GM12875 (cell line): ENCODE data around the gene GRP.

Source experiments
- H3K4me3 ChIP-seq: one replicate; pipeline ENCODE4 v1.5.1; 2011; ENCODE audit warnings: low read depth, low read length, control low read depth
- CTCF ChIP-seq: IDR thresholded peaks from 2 replicates; pipeline ENCODE4 v1.5.1; 2011; ENCODE audit warnings: low read depth, mild to moderate bottlenecking, control low read depth, inconsistent platforms, low read length, moderate library complexity, borderline replicate concordance; ENCODE audit not compliant: insufficient read depth

GRP gene

DNA sequence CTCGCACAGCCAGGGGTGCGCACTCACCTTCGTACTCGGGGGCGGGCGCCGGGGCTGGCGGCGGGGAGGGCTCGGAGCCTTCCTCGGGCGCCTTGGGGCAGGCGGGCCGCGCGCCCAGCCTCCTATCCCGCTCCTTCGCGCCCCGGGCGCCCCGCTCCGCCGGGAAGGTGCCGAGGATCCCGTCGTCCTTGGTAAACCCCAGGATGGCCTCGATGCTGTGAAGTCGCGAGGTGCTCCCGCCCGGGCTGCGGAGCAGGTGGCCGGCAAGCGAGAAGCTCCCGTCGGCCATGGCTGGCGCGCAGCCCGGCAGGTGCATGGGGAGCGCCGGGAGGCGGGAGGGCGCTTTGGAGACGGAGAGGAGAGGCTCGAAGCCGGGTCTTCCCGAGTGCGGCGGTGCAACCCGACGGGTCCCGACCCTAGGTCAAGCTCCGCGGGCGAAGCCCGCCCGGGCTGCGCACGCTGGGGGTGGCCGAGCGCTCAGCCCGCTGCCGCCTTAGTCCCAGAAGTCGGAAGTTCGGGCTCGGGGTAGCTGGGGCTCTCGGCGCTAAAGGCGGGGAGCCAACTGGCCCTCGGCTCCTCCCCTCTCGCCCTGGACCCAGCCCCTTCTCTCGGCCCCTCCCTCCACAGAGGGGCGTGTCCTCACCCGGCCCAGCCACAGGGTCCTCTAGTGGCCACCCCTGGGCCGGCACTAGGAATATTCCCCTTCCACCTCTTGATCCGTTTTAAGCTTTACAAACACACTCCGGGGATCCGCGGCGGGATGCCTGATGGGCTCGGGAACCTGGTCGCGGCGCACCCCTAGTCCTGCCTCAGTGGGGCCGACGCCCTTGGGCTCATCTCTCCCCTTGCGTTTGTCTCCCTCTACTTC is 53.2 kb downstream of the GRP start, which contains the start of gene RAX:
TSS of gene RAX (minus strand) at position 564 of the 868 bp plus-strand sequence. CDS start at position 316, 248 bp downstream.
- 0 out of 2 replicates have a peak, but pooled peaks have one; percentile 20 for TF ChIP-seq CTCF
- no peak within 1 kb of the TSS for H3K4me3 ChIP-seq

- no peak for TF ChIP-seq CTCF
- H3K4me3 ChIP-seq: no peak overlapping the region
These were observed 54.0 kb downstream of the GRP start for GRCh38 chr18:59273759-59274532.

- H3K4me3 ChIP-seq: no peak overlapping the region
- no peak for TF ChIP-seq CTCF
These were observed 54.6 kb downstream of the GRP start for GRCh38 chr18:59274533-59274928.

GRCh38 chr18:59275406-59275949 is 55.5 kb downstream of the GRP start:
- no peak for TF ChIP-seq CTCF
- no peak overlapping the region for H3K4me3 ChIP-seq

DNA sequence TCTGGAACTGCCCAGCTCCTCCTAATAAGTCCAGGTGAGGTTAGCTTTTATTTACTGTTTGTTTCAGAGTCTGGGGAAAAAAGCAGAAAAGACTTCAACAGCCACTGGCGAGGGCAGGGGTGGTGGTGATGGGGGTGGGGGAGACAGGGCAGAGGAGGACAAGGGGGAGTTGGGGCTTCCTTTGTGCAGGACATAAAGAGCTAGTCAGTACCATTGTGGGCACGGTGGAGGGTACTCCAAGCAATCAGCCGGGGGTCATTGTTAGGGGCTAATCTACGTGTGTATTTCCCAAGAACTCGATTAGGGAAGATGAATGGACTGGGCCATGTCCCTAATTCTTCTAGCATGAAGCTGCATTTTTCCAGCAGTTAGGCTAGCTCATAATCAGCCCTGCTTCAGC is 56.1 kb downstream of the GRP start:
- no peak overlapping the region for H3K4me3 ChIP-seq
- no peak for TF ChIP-seq CTCF

- TF ChIP-seq CTCF: no peak
These were observed 58.8 kb downstream of the GRP start for GRCh38 chr18:59278793-59279192.

GRCh38 chr18:59279193-59279592 is 59.2 kb downstream of the GRP start:
- H3K4me3 ChIP-seq: no peak overlapping the region
- no peak for TF ChIP-seq CTCF

More at GRCh38 chr18:59278793-59279192, 58.8 kb downstream of the GRP start:
- no peak overlapping the region for H3K4me3 ChIP-seq
